Measurements from ENCODE around the gene TSC1. TPM values are rescaled to one million over a fixed set of nuclear protein-coding genes. Genes with fewer than 3 reads are reported as not detected.

TSC1 gene
- total RNA-seq, 3 donors from 2014 or later = 34.6 to 53.4 (median 52.3) TPM

DNA sequence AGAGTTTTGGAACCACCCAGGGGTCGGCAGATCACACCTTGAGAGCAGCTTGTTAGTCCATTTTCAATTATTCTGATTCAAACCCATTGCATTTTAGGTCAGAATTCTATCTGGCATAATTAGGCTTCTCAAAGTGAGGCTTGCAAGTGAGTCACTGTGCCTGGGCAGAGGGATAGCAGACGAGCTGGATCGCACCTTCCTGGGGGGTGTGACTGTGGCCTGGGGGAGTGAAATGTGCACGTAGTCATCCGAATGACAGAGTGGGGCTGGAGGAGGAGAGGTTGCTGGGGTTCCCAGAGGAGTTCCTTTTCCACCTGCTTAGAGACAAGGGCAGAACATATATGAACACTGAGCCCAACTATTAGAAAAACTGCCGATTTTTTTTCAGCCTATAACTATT lies 34.0 kb downstream of the TSC1 start:
- DNase-seq = no peak
- Histone ChIP-seq H3K4me1 (ENCODE audit: low read depth) (no peaks in the 10 kb centered on the region), H3K36me3 (ENCODE audit: low read depth) (peaks cover 5% of the 10 kb centered on the region), H3K9me3 (no peaks in the 10 kb centered on the region), H3K4me3 (no peak overlapping the region)
- ATAC-seq = no peak
- intact Hi-C loops (cut with DNase I, micrococcal nuclease) = no loop called here
- TF ChIP-seq, protein P1, sequence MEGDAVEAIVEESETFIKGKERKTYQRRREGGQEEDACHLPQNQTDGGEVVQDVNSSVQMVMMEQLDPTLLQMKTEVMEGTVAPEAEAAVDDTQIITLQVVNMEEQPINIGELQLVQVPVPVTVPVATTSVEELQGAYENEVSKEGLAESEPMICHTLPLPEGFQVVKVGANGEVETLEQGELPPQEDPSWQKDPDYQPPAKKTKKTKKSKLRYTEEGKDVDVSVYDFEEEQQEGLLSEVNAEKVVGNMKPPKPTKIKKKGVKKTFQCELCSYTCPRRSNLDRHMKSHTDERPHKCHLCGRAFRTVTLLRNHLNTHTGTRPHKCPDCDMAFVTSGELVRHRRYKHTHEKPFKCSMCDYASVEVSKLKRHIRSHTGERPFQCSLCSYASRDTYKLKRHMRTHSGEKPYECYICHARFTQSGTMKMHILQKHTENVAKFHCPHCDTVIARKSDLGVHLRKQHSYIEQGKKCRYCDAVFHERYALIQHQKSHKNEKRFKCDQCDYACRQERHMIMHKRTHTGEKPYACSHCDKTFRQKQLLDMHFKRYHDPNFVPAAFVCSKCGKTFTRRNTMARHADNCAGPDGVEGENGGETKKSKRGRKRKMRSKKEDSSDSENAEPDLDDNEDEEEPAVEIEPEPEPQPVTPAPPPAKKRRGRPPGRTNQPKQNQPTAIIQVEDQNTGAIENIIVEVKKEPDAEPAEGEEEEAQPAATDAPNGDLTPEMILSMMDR (IDR thresholded peaks at IDR 0.05) = no peak

- no peak for DNase-seq
- TF ChIP-seq, protein P1 (IDR thresholded peaks at IDR 0.05) = no peak
- Histone ChIP-seq H3K4me1 (ENCODE audit: low read depth) (no peaks in the 10 kb centered on the region), H3K36me3 (ENCODE audit: low read depth) (peaks cover 9% of the 10 kb centered on the region), H3K4me3 (no peak overlapping the region), H3K9me3 (no peaks in the 10 kb centered on the region)
- intact Hi-C loops (cut with DNase I, micrococcal nuclease) = no loop called here
- no peak for ATAC-seq
Measured at GRCh38 chr9:132909311-132909710, 35.1 kb downstream of the TSC1 start.

DNA sequence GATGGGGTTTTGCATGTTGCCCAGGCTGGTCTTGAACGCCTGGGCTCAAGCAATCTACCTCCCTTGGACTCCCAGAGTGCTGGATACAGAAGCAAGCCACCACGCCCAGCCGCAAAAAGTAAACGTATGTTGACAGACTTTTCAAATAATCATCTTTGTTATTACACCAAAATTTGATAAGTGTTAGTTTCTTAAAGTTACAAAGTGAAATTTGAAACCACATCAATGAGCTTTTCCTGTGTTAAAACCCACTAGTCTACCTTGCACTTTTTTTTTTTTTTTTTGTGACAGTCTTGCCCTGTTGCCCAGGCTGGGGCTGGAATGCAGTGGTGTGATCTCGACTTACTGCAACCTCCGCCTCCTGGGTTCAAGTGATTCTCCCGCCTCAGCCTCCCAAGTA lies 35.8 kb downstream of the TSC1 start:
- intact Hi-C loops (cut with DNase I, micrococcal nuclease) = no loop called here
- Histone ChIP-seq H3K36me3 (ENCODE audit: low read depth) (peaks cover 9% of the 10 kb centered on the region), H3K4me1 (ENCODE audit: low read depth) (no peaks in the 10 kb centered on the region), H3K9me3 (no peaks in the 10 kb centered on the region), H3K4me3 (no peak overlapping the region)
- TF ChIP-seq, protein P1 (IDR thresholded peaks at IDR 0.05) = no peak
- no peak for ATAC-seq
- DNase-seq = no peak

- Histone ChIP-seq H3K4me1 (ENCODE audit: low read depth) (no peaks in the 10 kb centered on the region), H3K4me3 (no peak overlapping the region), H3K9me3 (no peaks in the 10 kb centered on the region), H3K36me3 (ENCODE audit: low read depth) (peaks cover 9% of the 10 kb centered on the region)
- TF ChIP-seq, protein P1 (IDR thresholded peaks at IDR 0.05) = no peak
- ATAC-seq (no peak), DNase-seq (no peak)
- intact Hi-C loops (cut with DNase I, micrococcal nuclease) = no loop called here
Measured at GRCh38 chr9:132905726-132906125, 38.7 kb downstream of the TSC1 start.

DNA sequence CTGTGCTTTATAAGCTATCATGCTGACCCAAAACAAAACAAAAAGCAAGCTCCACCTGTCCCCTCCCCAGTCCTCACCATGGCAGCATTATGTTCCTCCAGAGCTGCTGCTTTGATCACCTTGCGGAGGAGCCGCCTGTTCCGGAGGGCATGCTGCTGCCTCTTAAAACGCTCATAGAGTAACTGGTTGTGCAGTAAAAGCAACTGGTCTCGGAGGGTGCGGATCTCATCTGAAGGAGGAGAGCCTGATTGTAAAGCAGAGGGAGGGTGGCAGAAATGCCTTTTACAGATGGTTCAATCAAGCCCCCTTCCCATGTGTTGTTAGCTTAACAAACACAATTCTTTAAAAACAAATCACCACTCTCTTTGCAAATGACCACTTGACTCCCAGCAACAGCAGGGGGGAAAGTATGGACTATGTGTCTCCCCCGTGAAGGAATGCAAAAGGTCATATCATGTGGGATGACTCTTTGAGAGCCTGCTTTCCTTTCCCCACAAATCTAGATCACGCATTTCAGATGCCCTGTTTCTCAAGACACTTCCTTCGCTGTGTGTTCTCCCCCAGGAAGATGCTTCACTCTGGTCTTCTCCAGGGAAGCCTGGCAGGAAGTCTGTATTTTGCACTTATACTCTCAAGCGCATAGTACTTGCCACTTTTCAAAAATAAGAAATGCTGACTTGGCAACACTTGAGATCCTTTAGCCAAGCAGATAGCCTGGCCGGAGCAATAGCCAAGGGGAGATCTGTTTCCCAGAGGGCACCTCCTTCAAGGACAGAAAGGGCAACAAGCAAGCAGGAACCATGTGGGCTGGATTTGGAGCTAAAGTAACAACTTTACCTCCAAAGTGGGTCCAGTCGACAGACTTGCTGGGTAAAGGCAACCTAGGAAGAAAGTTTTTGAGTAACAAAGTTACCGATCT lies 40.6 kb downstream of the TSC1 start:
- Histone ChIP-seq H3K4me1 (ENCODE audit: low read depth) (no peaks in the 10 kb centered on the region), H3K9me3 (no peaks in the 10 kb centered on the region), H3K4me3 (no peak overlapping the region), H3K36me3 (ENCODE audit: low read depth) (peaks cover 9% of the 10 kb centered on the region)
- DNase-seq (no peak), ATAC-seq (no peak)
- TF ChIP-seq, protein P1 (IDR thresholded peaks at IDR 0.05) = no peak
- intact Hi-C loops (cut with DNase I, micrococcal nuclease) = no loop called here

Measured in mucosa of descending colon (tissue), 3 donors.